GM18520 (cell line): Measurements from ENCODE around the gene EVPLL.
"Not testable (repeated sequence)": the region's sequence is repeated elsewhere in the genome, so short reads cannot be mapped to it uniquely, and the experiment has no call there.

Experiments used
- ATAC-seq: cut with Tn5 transposase; IDR thresholded peaks from one replicate; pipeline ENCODE4 v1.9.1; 2021; ENCODE audit not compliant: unreplicated experiment

EVPLL gene

DNA sequence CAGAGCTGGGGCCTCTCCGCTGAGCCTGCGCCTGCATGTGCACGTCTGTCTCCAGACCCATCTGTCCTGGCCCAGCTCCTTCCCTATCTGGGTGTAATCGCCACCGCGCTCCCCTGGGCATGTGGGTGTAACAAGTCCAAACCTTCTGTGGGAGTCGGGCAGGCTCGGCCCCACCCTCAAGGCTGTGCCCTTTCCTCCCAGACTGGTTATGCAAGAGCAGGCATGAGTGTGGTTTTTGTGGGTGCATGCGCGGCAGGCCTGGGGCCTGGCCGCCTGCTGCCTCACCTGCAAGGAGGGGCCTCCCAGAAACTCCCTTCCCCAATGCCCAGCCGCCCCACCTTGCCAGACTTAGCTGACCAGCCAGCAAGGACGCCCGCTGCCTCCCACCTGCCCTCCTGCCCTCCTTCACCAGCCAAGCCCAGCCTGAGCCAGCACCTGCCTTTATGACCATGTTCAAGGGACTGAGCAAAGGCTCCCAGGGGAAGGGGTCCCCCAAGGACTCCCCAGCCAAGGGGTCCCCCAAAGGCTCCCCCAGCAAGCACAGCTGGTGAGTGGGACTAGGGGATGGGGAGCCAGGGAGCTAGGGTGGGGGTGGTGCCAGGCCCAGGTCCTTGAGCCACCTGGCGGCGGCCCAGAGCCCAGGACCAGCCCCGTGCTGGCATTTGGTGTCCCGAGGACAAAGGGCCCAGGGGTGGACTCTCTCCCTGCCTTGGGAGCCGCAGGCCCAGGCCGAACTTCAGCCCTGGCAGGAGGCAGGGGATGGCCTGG, at the start of gene EVPLL:
Gene EVPLL, plus strand, starts transcription at position 342 of the 768 bp plus-strand sequence. CDS start 3,160 bp downstream, outside the sequence.
- ATAC-seq: no peak

DNA sequence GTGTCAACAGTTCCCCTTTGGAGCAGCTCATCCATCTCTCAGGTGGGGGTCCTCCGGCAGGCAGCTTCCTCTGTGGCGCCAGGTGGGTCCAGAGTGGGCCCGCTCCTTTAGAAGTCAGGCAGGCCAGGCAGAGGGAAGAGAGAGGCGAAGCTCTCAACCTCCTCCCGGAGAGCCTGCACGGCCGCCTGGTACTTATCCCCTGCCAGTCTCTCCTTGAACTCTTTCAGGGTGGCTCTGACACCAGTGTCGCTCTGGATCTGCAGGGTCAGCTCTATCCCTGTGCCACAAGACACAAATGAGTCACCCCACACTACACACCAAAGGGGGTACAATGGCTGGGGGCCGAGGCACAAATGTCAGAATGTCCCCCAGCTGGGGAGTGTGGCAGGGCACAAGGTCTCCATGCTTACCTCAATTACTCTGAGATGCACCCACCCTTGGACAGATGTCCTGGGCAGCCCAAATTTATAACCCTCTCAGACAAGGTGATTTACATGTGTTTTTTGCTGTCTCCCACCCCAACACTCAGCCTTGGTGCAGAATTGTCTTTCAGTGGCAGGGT, 48.9 kb upstream of the EVPLL start:
- ATAC-seq: no peak

DNA sequence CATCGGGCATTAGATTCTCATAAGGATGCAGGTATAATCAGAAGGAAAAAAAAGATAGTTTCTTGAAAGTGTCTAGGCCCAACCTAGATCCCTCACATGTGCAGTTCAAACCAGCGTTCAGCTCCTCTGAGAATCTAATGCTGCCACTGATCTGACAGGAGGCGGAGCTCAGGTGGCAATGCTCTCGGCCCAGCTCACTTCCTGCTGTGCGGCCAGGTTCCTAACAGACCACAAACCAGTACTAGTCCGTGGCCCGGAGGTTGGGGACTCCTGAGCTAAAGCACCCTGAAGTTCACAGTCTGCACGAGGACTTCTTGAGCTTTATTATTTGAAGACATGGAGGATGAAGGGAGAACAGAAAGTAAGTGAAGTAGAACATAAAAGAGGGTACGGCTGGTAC, 45.7 kb upstream of the EVPLL start:
- no peak for ATAC-seq

DNA sequence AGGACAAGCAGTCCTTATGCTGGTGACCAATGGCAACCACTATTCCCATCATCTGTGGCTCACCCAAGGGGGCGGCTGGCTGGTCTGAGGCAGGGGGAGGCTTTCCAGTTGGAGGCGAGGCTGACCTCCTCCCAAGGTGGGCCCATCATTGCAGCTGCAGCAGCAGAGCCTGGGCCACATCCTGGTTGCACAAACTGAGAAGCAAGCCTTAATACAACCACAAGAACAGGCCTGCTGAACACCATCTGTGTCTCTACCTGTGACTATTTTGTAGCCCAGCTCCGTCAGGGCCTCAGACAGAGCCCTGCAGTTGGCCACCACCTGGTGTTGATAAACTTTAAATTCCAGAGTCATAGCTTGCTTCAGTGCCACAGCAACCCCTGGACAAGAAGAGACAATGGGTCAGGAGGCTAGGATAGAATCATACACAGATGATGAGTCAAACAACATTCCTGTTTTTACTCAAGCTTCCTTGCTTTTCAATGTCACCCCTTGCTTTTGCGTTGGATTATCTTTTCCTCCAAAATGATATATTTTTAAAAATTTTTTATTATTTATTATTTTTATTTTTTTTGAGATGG, 44.6 kb upstream of the EVPLL start:
- no peak for ATAC-seq

DNA sequence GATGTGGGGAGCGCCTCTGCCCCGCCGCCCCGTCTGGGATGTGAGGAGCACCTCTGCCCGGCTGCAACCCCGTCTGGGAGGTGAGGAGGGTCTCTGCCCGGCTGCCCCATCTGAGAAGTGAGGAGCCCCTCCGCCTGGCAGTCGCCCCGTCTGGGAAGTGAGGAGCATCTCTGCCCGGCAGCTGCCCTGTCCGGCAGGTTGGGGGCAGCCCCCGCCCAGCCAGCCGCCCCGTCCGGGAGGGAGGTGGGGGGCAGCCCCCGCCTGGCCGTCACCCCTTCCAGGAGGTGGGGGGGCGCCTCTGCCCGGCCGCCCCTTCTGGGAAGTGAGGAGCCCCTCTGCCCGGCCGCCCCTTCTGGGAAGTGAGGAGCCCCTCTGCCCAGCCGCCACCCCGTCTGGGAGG, 39.4 kb upstream of the EVPLL start:
- not testable (repeated sequence) for ATAC-seq

DNA sequence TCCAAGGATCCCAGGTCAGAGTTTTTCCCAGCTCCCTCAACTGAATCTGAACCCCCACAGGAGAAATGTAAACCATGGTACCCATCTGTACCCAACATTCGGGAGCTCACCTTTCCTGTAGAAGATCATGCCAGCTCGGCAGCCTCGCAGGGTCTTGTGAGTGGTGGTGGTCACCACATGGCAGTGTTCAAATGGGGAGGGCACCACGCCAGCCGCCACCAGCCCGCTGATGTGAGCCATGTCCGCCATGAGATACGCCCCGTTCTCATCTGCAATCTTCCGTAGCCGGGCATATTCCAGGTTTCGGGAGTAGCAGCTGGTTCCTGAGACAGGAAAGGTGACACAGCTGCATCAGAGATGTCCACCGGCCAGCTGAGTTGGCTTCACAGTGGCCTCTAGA, 37.6 kb upstream of the EVPLL start:
- no peak for ATAC-seq

DNA sequence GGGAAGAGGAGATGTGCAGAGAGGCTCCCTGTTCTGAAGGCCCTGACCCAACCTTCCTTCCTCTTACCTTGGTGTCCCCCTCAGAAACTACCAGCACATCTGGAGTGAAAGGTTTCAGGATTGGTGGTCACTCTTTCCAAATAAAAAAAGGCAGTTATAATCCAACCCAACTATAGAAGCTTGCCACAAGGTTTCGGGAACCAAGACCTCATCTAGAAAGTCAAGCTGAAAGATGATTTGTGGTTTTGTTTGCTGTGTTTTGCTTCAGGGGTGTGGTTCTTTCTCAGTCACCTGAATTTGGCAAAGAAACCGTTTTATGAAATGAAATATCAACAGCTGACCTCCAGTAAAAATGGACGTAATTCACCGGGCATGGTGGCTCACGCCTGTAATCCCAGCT, 33.6 kb upstream of the EVPLL start:
- no peak for ATAC-seq

DNA sequence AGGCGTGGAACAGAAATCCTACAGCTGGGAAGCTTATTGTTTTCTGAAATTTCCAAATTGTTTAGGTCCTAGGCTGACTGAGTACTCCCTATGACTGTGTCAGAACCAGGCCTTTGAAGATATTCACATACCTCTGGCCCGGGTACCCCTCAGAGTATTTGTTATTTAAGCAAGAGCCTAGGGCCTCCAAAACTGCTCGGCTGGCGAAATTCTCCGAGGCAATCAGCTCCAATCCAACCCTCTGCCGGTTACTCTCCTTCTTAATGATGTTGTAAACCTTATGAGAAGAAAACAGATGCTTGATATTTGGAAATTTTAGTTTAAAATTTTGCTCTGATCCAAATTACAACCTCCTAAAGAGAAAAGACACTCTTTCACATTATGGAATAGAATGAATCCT, 24.0 kb upstream of the EVPLL start:
- no peak for ATAC-seq

DNA sequence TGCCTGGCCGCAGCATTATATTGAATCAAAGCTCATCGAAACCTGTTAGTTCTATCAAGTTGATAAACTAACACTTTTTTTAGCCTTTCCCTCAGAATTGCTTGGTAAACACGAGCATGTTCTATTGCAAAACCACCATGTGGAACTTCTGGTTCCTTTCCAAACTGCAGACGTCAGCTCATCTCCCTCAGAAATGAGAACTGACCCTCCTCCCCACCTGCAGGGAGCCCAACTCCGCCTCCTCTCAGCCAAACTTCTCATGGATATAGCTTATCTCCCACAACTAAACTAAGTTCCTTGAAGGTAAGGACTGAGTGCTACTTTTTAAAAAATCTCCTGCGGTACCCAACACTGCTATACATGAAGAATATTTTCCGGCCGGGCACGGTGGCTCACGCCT, 21.0 kb upstream of the EVPLL start:
- no peak for ATAC-seq

DNA sequence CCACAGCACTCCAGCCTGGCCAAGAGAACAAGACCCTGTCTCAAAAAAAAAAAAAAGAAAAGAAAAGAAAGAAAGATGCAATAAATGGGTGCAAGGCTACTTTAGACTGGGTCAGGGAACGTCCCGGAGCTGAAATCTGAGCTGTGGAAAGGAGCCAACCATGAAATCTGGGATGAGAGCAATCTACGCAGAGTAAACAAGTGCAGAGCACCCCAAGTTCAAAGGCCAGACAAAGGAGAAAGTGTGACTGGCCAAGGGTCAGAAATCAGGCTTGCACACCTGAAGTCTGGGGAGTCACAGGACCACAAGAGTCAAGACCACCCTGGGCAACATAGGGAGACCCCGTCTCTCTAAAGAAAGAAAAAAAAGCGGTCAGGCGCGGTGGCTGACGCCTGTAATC, 17.1 kb upstream of the EVPLL start:
- ATAC-seq: no peak

DNA sequence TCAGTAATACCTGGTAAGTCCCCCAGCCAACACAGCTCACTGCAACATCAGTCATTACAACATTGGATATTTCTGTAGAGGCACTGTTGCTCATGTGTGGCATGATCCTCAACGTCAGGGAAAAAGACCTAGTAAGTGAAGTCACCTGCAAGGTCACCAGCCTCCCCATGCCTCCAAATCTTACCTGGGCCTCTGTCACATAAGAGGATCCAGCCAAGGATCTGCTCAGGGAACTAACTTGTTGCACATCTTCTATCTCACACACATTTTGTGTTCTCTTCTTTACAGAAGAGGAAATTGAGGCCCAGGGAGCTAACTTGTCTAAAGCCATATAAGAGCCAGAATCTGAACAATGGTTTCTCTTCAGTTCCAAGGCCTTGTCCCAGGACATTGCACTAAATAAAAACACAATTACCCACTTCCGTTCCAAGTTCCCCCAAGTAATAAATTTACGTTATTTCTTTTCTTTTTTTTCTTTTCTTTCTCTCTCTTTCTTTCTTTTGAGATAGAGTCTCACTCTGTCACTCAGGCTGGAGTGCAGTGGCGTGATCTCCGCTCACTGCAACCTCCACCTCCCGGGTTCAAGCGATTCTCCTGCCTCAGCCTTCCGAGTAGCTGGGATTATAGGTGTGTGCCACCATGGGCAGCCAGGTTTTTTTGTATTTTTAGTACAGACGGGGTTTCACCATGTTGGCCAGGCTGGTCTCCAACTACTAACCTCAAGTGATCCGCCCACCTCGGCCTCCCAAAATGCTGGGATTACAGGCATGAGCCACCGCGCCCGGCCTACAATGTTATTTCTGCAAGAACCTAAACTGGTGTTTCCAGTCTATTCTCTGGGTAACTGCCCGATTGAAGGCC, 15.5 kb upstream of the EVPLL start:
- ATAC-seq: no peak

DNA sequence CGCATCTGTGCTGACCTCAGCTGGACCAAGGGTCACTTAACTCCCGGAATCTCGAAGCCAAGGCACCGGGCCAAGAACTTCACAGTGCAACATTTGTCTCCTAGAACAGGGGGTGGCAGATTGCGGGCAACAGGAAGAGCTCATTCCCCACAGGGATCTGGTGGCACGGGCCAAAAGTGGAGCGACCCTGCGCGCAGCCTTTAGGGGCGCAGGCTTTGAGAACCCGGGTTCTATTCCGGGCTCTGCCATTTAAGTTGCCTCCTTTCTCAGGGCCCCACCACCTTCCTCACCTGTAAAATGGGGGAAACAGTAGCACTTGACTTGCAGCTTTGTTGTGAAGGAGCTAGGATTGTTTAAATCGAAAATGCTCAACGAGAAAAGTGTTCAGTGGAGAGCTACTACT, 14.9 kb upstream of the EVPLL start:
- ATAC-seq: no peak

DNA sequence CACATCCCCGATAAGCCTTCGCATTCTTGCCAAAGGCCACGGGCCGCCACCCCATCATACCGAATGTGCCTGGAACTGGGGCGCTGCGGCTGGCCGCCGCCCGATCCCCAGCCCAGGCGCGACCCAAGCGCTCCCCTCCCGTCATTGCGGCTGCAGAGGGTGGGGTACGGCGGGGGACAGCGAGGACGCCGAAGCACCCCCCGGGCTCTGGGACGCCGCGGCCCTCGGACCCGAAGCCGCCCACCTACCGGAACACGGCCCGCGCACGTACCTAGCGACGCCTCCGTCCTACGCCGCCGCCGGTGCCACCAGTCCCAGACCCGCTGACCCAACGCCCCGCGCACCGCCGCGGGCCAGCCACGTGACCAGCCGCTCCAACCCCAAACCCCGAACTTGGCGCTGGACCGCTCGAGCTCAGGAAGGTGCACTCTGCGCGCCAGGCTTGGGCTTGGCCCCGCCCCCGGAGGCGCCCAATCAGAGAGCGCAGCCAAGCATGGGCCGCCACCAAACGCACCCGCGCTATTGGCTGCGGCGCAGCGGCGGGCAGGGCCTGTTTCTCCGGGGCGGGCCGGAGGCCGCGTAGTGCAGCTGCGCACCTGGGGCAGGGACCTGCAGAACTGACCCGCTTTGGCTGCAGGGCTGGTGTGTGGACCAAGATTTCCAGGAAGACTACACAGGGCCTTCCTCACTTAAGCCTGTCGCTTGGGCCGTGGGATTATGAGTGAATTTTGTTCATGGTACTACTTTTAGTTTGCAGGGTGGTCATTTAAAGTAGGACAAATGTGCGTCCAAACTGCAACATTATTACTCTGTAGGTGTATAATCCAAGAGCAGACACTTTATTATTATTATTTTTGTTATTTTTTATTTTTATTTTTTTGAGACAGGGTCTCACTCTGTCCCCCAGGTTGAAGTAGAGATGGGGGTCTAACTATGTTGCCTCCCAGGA, 14.2 kb upstream of the EVPLL start, which contains the start of gene SHMT1:
Gene SHMT1, minus strand, starts transcription at position 450 of the 949 bp plus-strand sequence. CDS start 7,569 bp downstream, outside the sequence.
- ATAC-seq: peak; percentile 97

DNA sequence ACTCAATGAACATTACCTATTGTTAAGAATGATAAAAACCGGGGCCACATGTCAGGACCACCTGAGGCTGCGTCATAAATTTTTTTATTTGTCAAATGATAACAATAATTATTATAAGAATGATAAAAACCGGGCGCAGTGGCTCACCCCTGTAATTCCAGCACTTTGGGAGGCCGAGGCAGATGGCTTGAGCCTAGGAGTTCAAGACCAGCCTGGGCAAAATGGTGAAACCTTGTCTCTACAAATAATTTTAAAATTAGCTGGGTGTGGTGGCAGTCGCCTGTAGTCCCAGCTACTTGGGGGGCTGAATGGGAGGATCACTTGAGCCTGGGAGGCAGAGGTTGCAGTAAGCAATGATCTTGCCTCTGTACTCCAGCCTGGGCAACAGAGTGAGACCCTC, 13.4 kb upstream of the EVPLL start:
- no peak for ATAC-seq

DNA sequence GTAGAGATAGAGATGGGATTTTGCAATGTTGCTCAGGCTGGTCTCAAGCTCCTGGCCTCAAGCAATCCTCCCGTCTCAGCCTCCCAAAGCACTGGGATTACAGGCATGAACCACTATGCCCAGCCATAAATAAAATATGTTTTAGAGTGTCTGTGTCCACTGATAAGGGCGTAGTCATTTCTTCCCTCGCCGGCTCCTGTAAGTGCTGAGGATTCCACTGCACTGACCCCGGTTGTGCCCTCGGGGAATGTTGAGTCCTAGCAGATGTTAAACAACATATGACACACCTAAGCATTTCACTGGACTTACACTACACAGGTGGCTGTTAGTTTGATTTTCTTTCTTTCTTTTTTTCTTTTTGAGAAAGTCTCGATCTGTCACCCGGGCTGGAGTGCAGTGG, 8.6 kb upstream of the EVPLL start:
- ATAC-seq: no peak

DNA sequence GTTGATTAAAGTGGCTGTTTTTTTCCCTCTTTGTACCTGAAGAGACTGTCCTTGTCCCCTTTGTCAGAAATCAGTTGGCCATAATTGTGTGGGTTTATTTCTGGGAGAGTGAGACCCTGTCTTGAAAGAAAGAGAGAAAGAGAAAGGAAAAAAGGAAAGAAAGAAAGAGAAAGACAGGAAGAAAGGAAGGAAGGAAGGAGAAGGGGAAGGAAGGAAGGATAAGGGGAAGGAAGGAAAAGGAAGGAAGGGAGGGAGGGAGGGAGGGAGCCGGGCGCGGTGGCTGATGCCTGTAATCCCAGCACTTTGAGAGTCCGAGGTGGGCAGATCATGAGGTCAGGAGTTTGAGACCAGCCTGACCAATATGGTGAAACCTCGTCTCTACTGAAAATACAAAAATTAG, 6.8 kb upstream of the EVPLL start:
- no peak for ATAC-seq

DNA sequence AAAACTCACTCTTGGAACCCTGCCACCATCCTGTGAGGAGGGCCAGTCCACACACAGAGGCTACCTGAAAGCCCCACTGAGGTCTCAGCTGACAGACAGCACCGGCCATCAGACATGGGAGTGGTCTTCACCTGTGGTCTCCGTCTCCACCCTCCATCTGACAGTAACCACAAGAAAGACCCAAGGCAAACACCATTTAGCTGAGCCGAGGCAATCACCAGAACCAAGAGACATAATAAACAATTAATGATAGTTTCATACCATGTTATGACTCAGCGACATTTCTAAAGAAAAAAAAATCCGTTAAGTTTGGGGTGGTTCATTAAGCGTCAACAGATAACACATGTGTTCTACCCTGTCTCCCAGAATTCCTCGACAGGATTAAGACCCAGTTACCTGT, 6.1 kb upstream of the EVPLL start:
- ATAC-seq: no peak

DNA sequence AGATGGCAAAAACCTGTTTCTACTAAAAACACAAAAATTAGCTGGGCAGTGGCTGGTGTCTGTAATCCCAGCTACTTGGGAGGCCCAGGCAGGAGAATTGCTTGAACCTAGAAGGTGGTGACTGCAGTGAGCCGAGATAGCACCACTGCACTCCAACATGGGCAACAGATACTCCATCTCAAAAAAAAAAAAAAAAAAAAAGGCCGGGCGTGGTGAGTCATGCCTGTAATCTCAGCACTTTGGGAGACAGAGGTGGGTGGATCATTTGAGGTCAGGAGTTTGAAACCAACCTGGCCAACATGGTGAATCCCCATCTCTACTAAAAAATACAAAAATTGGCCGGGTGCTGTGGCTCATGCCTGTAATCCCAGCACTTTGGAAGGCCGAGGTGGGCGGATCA, 4.4 kb upstream of the EVPLL start:
- ATAC-seq: not testable (repeated sequence)

DNA sequence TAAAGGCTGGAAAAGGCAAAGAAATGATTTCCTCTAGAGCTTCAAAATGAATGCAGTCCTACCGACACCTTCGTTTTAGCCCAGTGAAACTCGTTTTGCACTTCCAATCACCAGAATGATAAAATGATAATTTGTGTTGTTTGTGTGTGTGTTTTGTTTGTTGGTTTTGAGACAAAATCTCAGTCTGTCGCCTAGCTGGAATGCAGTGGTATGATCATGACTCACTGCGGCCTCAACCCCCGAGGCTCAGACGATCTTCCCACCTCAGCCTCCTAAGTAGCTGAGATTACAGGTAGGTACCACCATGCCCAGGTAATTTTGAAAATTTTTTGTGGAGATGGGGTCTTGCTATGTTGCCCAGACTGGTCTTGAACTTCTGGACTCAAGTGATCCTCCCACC, 3.4 kb upstream of the EVPLL start:
- ATAC-seq: no peak

DNA sequence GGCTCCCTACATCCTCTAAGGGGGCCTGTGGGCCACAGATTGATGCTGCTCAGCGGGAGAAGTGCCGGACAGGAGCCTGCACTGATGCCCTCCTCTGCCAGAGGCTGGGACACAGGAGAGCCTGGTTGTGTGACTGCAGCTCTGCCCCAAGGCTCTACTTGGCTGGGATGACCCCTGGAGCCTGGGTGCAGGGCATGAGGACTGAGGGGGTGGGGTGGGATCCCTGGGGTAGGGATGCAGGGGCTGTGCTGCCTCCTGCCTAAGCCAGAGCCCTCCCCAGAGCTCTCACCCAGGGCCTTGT, 577 bp downstream of the EVPLL start:
- ATAC-seq: no peak

DNA sequence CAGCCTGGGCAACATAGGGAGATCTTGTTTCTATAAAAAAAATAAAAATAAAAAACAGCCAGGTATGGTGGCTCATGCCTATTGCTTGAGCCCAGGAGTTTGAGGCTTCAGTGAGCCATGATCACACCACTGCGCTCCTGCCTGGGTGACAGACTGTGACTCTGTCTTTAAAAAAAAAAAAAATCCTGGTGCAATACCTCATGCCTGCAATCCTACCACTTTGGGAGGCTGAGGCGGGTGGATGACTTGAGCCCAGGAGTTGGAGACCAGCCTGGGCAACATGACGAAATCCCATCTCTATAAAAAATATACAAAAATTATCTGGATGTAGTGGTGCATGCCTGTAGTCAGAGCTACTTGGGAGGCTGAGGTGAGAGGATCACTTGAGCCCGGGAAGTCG, 1.0 kb downstream of the EVPLL start:
- ATAC-seq: not testable (repeated sequence)
